Measurements from ENCODE around the gene TIMM44.

TIMM44 gene

GRCh38 chr19:7978179-7978825, 34.8 kb upstream of the TIMM44 start:
- FAIRE-seq (no peak), DNase-seq (ENCODE audit: insufficient read length, low spot score) (no peak)
- TF ChIP-seq PAX5 (IDR thresholded peaks at IDR 0.05; ENCODE audit: insufficient read depth, low read length, severe bottlenecking) (no peak), POLR2AphosphoS5 (IDR thresholded peaks at IDR 0.05; ENCODE audit: low read depth, low read length) (no peak), POLR2A (IDR thresholded peaks at IDR 0.05; ENCODE audit: low read depth, low read length) (no peak), SPI1 (IDR thresholded peaks at IDR 0.05; ENCODE audit: low read depth, low read length) (no peak), TAF1 (IDR thresholded peaks at IDR 0.05; ENCODE audit: low read depth, low read length) (no peak), POU2F2 (IDR thresholded peaks at IDR 0.05; ENCODE audit: low read depth, low read length) (no peak)

GRCh38 chr19:7977723-7978040, 34.2 kb upstream of the TIMM44 start:
- no peak for FAIRE-seq
- no peak for TF ChIP-seq PAX5 (IDR thresholded peaks at IDR 0.05; ENCODE audit: insufficient read depth, low read length, severe bottlenecking)
- no peak for TF ChIP-seq POU2F2 (IDR thresholded peaks at IDR 0.05; ENCODE audit: low read depth, low read length)
- TF ChIP-seq POLR2A (IDR thresholded peaks at IDR 0.05; ENCODE audit: low read depth, low read length) = no peak
- TF ChIP-seq POLR2AphosphoS5 (IDR thresholded peaks at IDR 0.05; ENCODE audit: low read depth, low read length) = no peak
- no peak for TF ChIP-seq TAF1 (IDR thresholded peaks at IDR 0.05; ENCODE audit: low read depth, low read length)
- no peak for TF ChIP-seq SPI1 (IDR thresholded peaks at IDR 0.05; ENCODE audit: low read depth, low read length)
- DNase-seq (ENCODE audit: insufficient read length, low spot score) = no peak

GRCh38 chr19:7977021-7977722, 33.7 kb upstream of the TIMM44 start:
- no peak for DNase-seq (ENCODE audit: insufficient read length, low spot score)
- no peak for FAIRE-seq
- TF ChIP-seq POLR2A (IDR thresholded peaks at IDR 0.05; ENCODE audit: low read depth, low read length) (no peak), POLR2AphosphoS5 (IDR thresholded peaks at IDR 0.05; ENCODE audit: low read depth, low read length) (no peak), SPI1 (IDR thresholded peaks at IDR 0.05; ENCODE audit: low read depth, low read length) (no peak), PAX5 (IDR thresholded peaks at IDR 0.05; ENCODE audit: insufficient read depth, low read length, severe bottlenecking) (no peak), POU2F2 (IDR thresholded peaks at IDR 0.05; ENCODE audit: low read depth, low read length) (no peak), TAF1 (IDR thresholded peaks at IDR 0.05; ENCODE audit: low read depth, low read length) (no peak)

GRCh38 chr19:7976461-7976860, 33.0 kb upstream of the TIMM44 start:
- TF ChIP-seq POLR2AphosphoS5 (IDR thresholded peaks at IDR 0.05; ENCODE audit: low read depth, low read length) = no peak
- TF ChIP-seq POU2F2 (IDR thresholded peaks at IDR 0.05; ENCODE audit: low read depth, low read length) = no peak
- TF ChIP-seq SPI1 (IDR thresholded peaks at IDR 0.05; ENCODE audit: low read depth, low read length) = no peak
- TF ChIP-seq POLR2A (IDR thresholded peaks at IDR 0.05; ENCODE audit: low read depth, low read length) = no peak
- no peak for TF ChIP-seq PAX5 (IDR thresholded peaks at IDR 0.05; ENCODE audit: insufficient read depth, low read length, severe bottlenecking)
- no peak for TF ChIP-seq TAF1 (IDR thresholded peaks at IDR 0.05; ENCODE audit: low read depth, low read length)
- FAIRE-seq (no peak), DNase-seq (ENCODE audit: insufficient read length, low spot score) (no peak)

- TF ChIP-seq SPI1 (IDR thresholded peaks at IDR 0.05; ENCODE audit: low read depth, low read length) (no peak), POLR2AphosphoS5 (IDR thresholded peaks at IDR 0.05; ENCODE audit: low read depth, low read length) (no peak), POU2F2 (IDR thresholded peaks at IDR 0.05; ENCODE audit: low read depth, low read length) (no peak), POLR2A (IDR thresholded peaks at IDR 0.05; ENCODE audit: low read depth, low read length) (no peak), PAX5 (IDR thresholded peaks at IDR 0.05; ENCODE audit: insufficient read depth, low read length, severe bottlenecking) (no peak), TAF1 (IDR thresholded peaks at IDR 0.05; ENCODE audit: low read depth, low read length) (no peak)
- DNase-seq (ENCODE audit: insufficient read length, low spot score) (no peak), FAIRE-seq (no peak)
Measured at GRCh38 chr19:7975037-7975436, 31.6 kb upstream of the TIMM44 start.

GRCh38 chr19:7973883-7974282, 30.4 kb upstream of the TIMM44 start:
- TF ChIP-seq PAX5 (IDR thresholded peaks at IDR 0.05; ENCODE audit: insufficient read depth, low read length, severe bottlenecking) (no peak), SPI1 (IDR thresholded peaks at IDR 0.05; ENCODE audit: low read depth, low read length) (no peak), POLR2A (IDR thresholded peaks at IDR 0.05; ENCODE audit: low read depth, low read length) (no peak), TAF1 (IDR thresholded peaks at IDR 0.05; ENCODE audit: low read depth, low read length) (no peak), POLR2AphosphoS5 (IDR thresholded peaks at IDR 0.05; ENCODE audit: low read depth, low read length) (no peak), POU2F2 (IDR thresholded peaks at IDR 0.05; ENCODE audit: low read depth, low read length) (no peak)
- FAIRE-seq = no peak
- DNase-seq (ENCODE audit: insufficient read length, low spot score) = no peak

- FAIRE-seq (no peak), DNase-seq (ENCODE audit: insufficient read length, low spot score) (no peak)
- TF ChIP-seq POLR2A (IDR thresholded peaks at IDR 0.05; ENCODE audit: low read depth, low read length) = no peak
- TF ChIP-seq POLR2AphosphoS5 (IDR thresholded peaks at IDR 0.05; ENCODE audit: low read depth, low read length) = no peak
- no peak for TF ChIP-seq TAF1 (IDR thresholded peaks at IDR 0.05; ENCODE audit: low read depth, low read length)
- TF ChIP-seq POU2F2 (IDR thresholded peaks at IDR 0.05; ENCODE audit: low read depth, low read length) = no peak
Measured at GRCh38 chr19:7971553-7972520, 28.4 kb upstream of the TIMM44 start.

- FAIRE-seq = peak; percentile 81
- peak; percentile 48 for DNase-seq (ENCODE audit: insufficient read length, low spot score)
Measured at GRCh38 chr19:7970716-7971448, 27.4 kb upstream of the TIMM44 start.

More at GRCh38 chr19:7970716-7971448, 27.4 kb upstream of the TIMM44 start:
- TF ChIP-seq PAX5 (IDR thresholded peaks at IDR 0.05; ENCODE audit: insufficient read depth, low read length, severe bottlenecking) = no peak
- no peak for TF ChIP-seq POU2F2 (IDR thresholded peaks at IDR 0.05; ENCODE audit: low read depth, low read length)
- TF ChIP-seq TAF1 (IDR thresholded peaks at IDR 0.05; ENCODE audit: low read depth, low read length) = no peak

All from GM12891 (cell line).